IMR-90 (cell line): ENCODE data around the gene ANGPT4. TPM values are rescaled to one million over a fixed set of nuclear protein-coding genes. Genes with fewer than 3 reads are reported as not detected.

ENCODE experiments used
- ATAC-seq: fragments of 200-7000 bp; cut with Tn5 transposase; 2 replicates; pipeline ENCODE4 v1.9.1; 2020; ENCODE audit warnings: low read depth, mild to moderate bottlenecking, moderate library complexity
- BruUV-seq: library from RNA; stranded (reverse); fragments of 400-500 nt; replicated peaks from 2 replicates; lab custom pipeline; 2021; lab: Mats Ljungman, UMichigan
- CTCF ChIA-PET: fragments of 300-600 bp; formaldehyde crosslinking; extraction: SDS; loops from one replicate; lab custom pipeline; 2021; ENCODE audit warnings: antibody characterized with exemption; lab: Yijun Ruan, JAX
- POLR2A ChIA-PET: fragments of 300-600 bp; sonication (Branson Sonifier 250); formaldehyde crosslinking; loops from one replicate; lab custom pipeline; 2022; ENCODE audit warnings: antibody characterized with exemption; ENCODE audit not compliant: unreplicated experiment; lab: Charles Lee
- DNase-seq: peaks from one replicate; pipeline ENCODE4 v3.0.0; 2013
- H2AFZ ChIP-seq: replicated peaks from 2 replicates; pipeline ENCODE3; 2013; ENCODE audit warnings: low read length, mild to moderate bottlenecking; ENCODE audit not compliant: poor library complexity
- H2AK5ac ChIP-seq: 2 replicates; pipeline ENCODE4 v1.6.1; 2013; ENCODE audit warnings: low read depth, low read length, inconsistent platforms
- H2AK9ac ChIP-seq: replicated peaks from 2 replicates; pipeline ENCODE3; 2013; ENCODE audit warnings: mild to moderate bottlenecking, low read depth, low read length, moderate library complexity; ENCODE audit not compliant: poor library complexity
- H2BK120ac ChIP-seq: 2 replicates; pipeline ENCODE4 v1.6.1; 2013; ENCODE audit warnings: low read depth, low read length, inconsistent platforms
- H2BK15ac ChIP-seq: 3 replicates; pipeline ENCODE4 v1.6.1; 2013; ENCODE audit warnings: low read depth, low read length, inconsistent platforms
- H2BK20ac ChIP-seq: 2 replicates; pipeline ENCODE4 v1.6.1; 2013; ENCODE audit warnings: low read depth, mild to moderate bottlenecking, inconsistent platforms, low read length, moderate library complexity
- H2BK5ac ChIP-seq: 2 replicates; pipeline ENCODE4 v1.6.1; 2013; ENCODE audit warnings: mild to moderate bottlenecking, low read depth, low read length, inconsistent platforms; ENCODE audit not compliant: poor library complexity, severe bottlenecking
- H3K14ac ChIP-seq: replicated peaks from 2 replicates; pipeline ENCODE4 v1.6.1; 2013; ENCODE audit warnings: low read depth, low read length, inconsistent platforms
- H3K18ac ChIP-seq: 2 replicates; pipeline ENCODE4 v1.6.1; 2013; ENCODE audit warnings: low read depth, low read length, control low read depth
- H3K23ac ChIP-seq: 2 replicates; pipeline ENCODE4 v1.6.1; 2013; ENCODE audit warnings: low read depth, low read length, inconsistent platforms
- H3K27ac ChIP-seq: 2 replicates; pipeline ENCODE4 v1.5.1; 2013; ENCODE audit warnings: mild to moderate bottlenecking, control low read depth, low read length; ENCODE audit not compliant: insufficient read depth
- H3K27me3 ChIP-seq: 2 replicates; pipeline ENCODE4 v1.6.1; 2013; ENCODE audit warnings: low read length; ENCODE audit not compliant: control insufficient read depth, insufficient read depth
- H3K36me3 ChIP-seq: 2 replicates; pipeline ENCODE4 v1.6.1; 2013; ENCODE audit warnings: low read length, mixed read lengths; ENCODE audit not compliant: control insufficient read depth, insufficient read depth
- H3K4ac ChIP-seq: 2 replicates; pipeline ENCODE4 v1.6.1; 2013; ENCODE audit warnings: low read depth, low read length, inconsistent platforms
- H3K4me1 ChIP-seq: 2 replicates; pipeline ENCODE4 v1.6.1; 2013; ENCODE audit warnings: low read length, mixed read lengths; ENCODE audit not compliant: control insufficient read depth, insufficient read depth
- H3K4me2 ChIP-seq: 2 replicates; pipeline ENCODE4 v1.6.1; 2013; ENCODE audit warnings: low read depth, mild to moderate bottlenecking, control low read depth, low read length, moderate library complexity
- H3K4me3 ChIP-seq: 2 replicates; pipeline ENCODE4 v1.5.1; 2013; ENCODE audit warnings: low read depth, mild to moderate bottlenecking, control low read depth, low read length, moderate library complexity; ENCODE audit not compliant: insufficient read depth
- H3K56ac ChIP-seq: 2 replicates; pipeline ENCODE4 v1.6.1; 2013; ENCODE audit warnings: low read length, inconsistent platforms; ENCODE audit not compliant: insufficient read depth; ENCODE audit errors: extremely low read depth
- H3K79me1 ChIP-seq, 2 experiments: 2 replicates each; pipeline ENCODE4 v1.6.1; 2013; ENCODE audit warnings: low read length in 2 of 2, inconsistent platforms in 1 of 2, low read depth in 1 of 2
- H3K9ac ChIP-seq: 2 replicates; pipeline ENCODE4 v1.6.1; 2013; ENCODE audit warnings: low read depth, low read length, control low read depth
- H3K9me1 ChIP-seq: 2 replicates; pipeline ENCODE4 v1.6.1; 2013; ENCODE audit warnings: low read length, inconsistent platforms; ENCODE audit not compliant: insufficient read depth
- H3K9me3 ChIP-seq: 2 replicates; pipeline ENCODE4 v1.6.1; 2013; ENCODE audit warnings: low read length; ENCODE audit not compliant: control insufficient read depth, insufficient read depth
- H4K20me1 ChIP-seq: 2 replicates; pipeline ENCODE4 v1.6.1; 2013; ENCODE audit warnings: low read length, inconsistent platforms; ENCODE audit not compliant: insufficient read depth
- H4K5ac ChIP-seq: 2 replicates; pipeline ENCODE4 v1.6.1; 2013; ENCODE audit warnings: mild to moderate bottlenecking, low read depth, low read length, control low read depth
- H4K8ac ChIP-seq, 2 experiments: 2 replicates each; pipeline ENCODE4 v1.6.1; 2013; ENCODE audit warnings: low read depth in 2 of 2, low read length in 2 of 2, control low read depth in 1 of 2, inconsistent platforms in 1 of 2
- H4K91ac ChIP-seq: 2 replicates; pipeline ENCODE4 v1.6.1; 2013; ENCODE audit warnings: low read depth, low read length, inconsistent platforms; ENCODE audit not compliant: insufficient read depth
- CEBPB ChIP-seq: IDR thresholded peaks from 2 replicates; pipeline ENCODE4 v1.6.1; 2012; ENCODE audit warnings: low read depth, low read length, improper control_type of control experiment
- FOS ChIP-seq: fragments of 150-350 bp; IDR thresholded peaks from 2 replicates; pipeline ENCODE4 v1.6.1; 2016; ENCODE audit warnings: low read depth, low read length
- MAFK ChIP-seq: IDR thresholded peaks from 2 replicates; pipeline ENCODE4 v1.6.1; 2012; ENCODE audit warnings: low read depth, low read length, improper control_type of control experiment
- WGBS, 2 experiments: methylation state at CpG; one replicate each; pipeline versions ENCODE4 v1.1.5 to v1.1.7; 2013; ENCODE audit warnings: missing lambda C conversion rate in 2 of 2; ENCODE audit not compliant: insufficient read length in 1 of 2; ENCODE audit errors: extremely low coverage in 2 of 2; 5-methylcytosine and 5-hydroxymethylcytosine counted together
- dilution Hi-C: fragments of 300-500 bp; cut with HindIII; formaldehyde crosslinking; loops from one replicate; pipeline ENCODE4 v1.14.3; 2018; ENCODE audit warnings: low sequenced_read_pairs; ENCODE audit not compliant: unreplicated experiment
- in situ Hi-C: fragments of 300-500 bp; cut with MboI; formaldehyde crosslinking; loops from 3 replicates; pipeline ENCODE4 v1.14.3; 2019; ENCODE audit warnings: low sequenced_read_pairs, inconsistent platforms, mixed read lengths
- intact Hi-C: fragments of 100-400 bp; cut with micrococcal nuclease; formaldehyde crosslinking; loops from 2 replicates; pipeline ENCODE4 v1.10.0; 2022
- polyA plus RNA-seq, 3 experiments: library from polyadenylated mRNA; depleted of rRNA; stranded (reverse); fragments of >200 nt; gene quantifications; 2 replicates each; pipeline ENCODE4 v1.2.3, GENCODE V29; 2012; ENCODE audit warnings: low replicate concordance in 1 of 3
- total RNA-seq: library from RNA; depleted of rRNA; stranded (reverse); fragments of >200 nt; gene quantifications from 2 replicates; pipeline ENCODE4 v1.2.3, GENCODE V29; 2012

The ANGPT4 gene
- total and polyA plus RNA-seq, 2 of the 4 experiments (the other 2 are of a cell fraction): not detected

- no peak overlapping the region for H3K27ac ChIP-seq
- H2BK20ac ChIP-seq: no peak overlapping the region
- no TSS peak for BruUV-seq
- H4K91ac ChIP-seq: no peak overlapping the region
- H2AFZ ChIP-seq: no peak overlapping the region
- no peak overlapping the region for H3K4ac ChIP-seq
- ATAC-seq: peak; percentile 30; the same call in 1 of the 2 replicates
- dilution Hi-C loops: no loop called here
- in situ Hi-C loops: no loop called here
- no peak overlapping the region for H3K23ac ChIP-seq
- H2AK9ac ChIP-seq: no peak overlapping the region
- no peak overlapping the region for H2BK120ac ChIP-seq
- no peak overlapping the region for H3K4me3 ChIP-seq
- no peaks in the 10 kb centered on the region for H4K20me1 ChIP-seq
- no peaks in the 10 kb centered on the region for H3K9me1 ChIP-seq
- DNase-seq: peak; percentile 31
- no peaks in the 10 kb centered on the region for H3K79me1 ChIP-seq
- H2BK15ac ChIP-seq: no peak overlapping the region
- no peak overlapping the region for H3K4me2 ChIP-seq
- WGBS, 2 experiments: 42% methylated on average over 2 of the region's 10 CpGs; no CpG with 5 or more reads in 1 of the 2 experiments
- H2BK5ac ChIP-seq: no peak overlapping the region
- TF ChIP-seq CEBPB (peak; percentile 81), FOS (no peak), MAFK (no peak)
- H3K9ac ChIP-seq: no peak overlapping the region
- no peaks in the 10 kb centered on the region; the same call in none of the 2 replicates for H3K27me3 ChIP-seq
- ChIA-PET CTCF (no interaction called here), POLR2A (no interaction called here)
- H3K4me1 ChIP-seq: no peaks in the 10 kb centered on the region
- H3K56ac ChIP-seq: no peak overlapping the region
- no peaks in the 10 kb centered on the region for H3K9me3 ChIP-seq
- no peak overlapping the region for H3K14ac ChIP-seq
- no peak overlapping the region for H4K5ac ChIP-seq
- H4K8ac ChIP-seq: no peak overlapping the region
- no peak overlapping the region for H2AK5ac ChIP-seq
- intact Hi-C loops: no loop called here
- H3K36me3 ChIP-seq: no peaks in the 10 kb centered on the region
- no peak overlapping the region for H3K18ac ChIP-seq
These were observed 34.9 kb downstream of the ANGPT4 start for GRCh38 chr20:881051-881782.
